Cardiac fibroblast (primary cell): ENCODE results near the gene BST1.

Experiments used
- DNase-seq, 2 donors: peaks; one replicate each; pipeline versions ENCODE4 v3.0.0 to v3.0.0-alpha.2; 2010; ENCODE audit warnings: low read depth in 2 of 2
- H3K4me3 ChIP-seq, 2 donors: replicated peaks in 1 of 2; 1 replicate in 1 of 2; 2 replicates in 1 of 2; pipeline ENCODE4 v1.5.1; 2011; ENCODE audit warnings: low read depth in 2 of 2, low read length in 2 of 2, mild to moderate bottlenecking in 2 of 2, moderate library complexity in 1 of 2
- CTCF ChIP-seq: IDR thresholded peaks from one replicate; pipeline ENCODE4 v1.5.1; 2011; ENCODE audit warnings: low read depth, mild to moderate bottlenecking, low read length, inconsistent platforms

The BST1 gene

GRCh38 chr4:15740764-15741404 lies 38.0 kb downstream of the BST1 start:
- no peak for TF ChIP-seq CTCF
- DNase-seq: no peak

GRCh38 chr4:15742083-15742582 lies 39.3 kb downstream of the BST1 start:
- DNase-seq: no peak
- H3K4me3 ChIP-seq: no peak overlapping the region
- no peak for TF ChIP-seq CTCF

More at GRCh38 chr4:15740764-15741404, 38.0 kb downstream of the BST1 start:
- H3K4me3 ChIP-seq: no peak overlapping the region

- no peak overlapping the region for H3K4me3 ChIP-seq
- DNase-seq: no peak
- no peak for TF ChIP-seq CTCF
Measured at GRCh38 chr4:15742637-15743036, 39.8 kb downstream of the BST1 start.

GRCh38 chr4:15744016-15744545 lies 41.2 kb downstream of the BST1 start:
- no peak for TF ChIP-seq CTCF
- no peak overlapping the region for H3K4me3 ChIP-seq
- DNase-seq: no peak

GRCh38 chr4:15746110-15746509 lies 43.2 kb downstream of the BST1 start:
- DNase-seq: no peak
- no peak overlapping the region for H3K4me3 ChIP-seq
- TF ChIP-seq CTCF: no peak

GRCh38 chr4:15749001-15749400 lies 46.1 kb downstream of the BST1 start:
- no peak for TF ChIP-seq CTCF
- no peak overlapping the region for H3K4me3 ChIP-seq
- no peak for DNase-seq
